BE2C (cell line): ENCODE data around the gene ATP6V1A.

ENCODE experiments used
- DNase-seq: peaks from one replicate; pipeline ENCODE4 v3.0.0-alpha.2; 2020
- H3K27me3 ChIP-seq: fragments of 250-450 bp; sonication (Bioruptor Pico); 2 replicates; pipeline ENCODE4 v1.5.1; 2020; ENCODE audit warnings: mild to moderate bottlenecking
- H3K36me3 ChIP-seq: fragments of 250-450 bp; sonication (Bioruptor Pico); 2 replicates; pipeline ENCODE4 v1.5.1; 2020; ENCODE audit warnings: mild to moderate bottlenecking
- H3K4me1 ChIP-seq: fragments of 250-450 bp; sonication (Bioruptor Pico); 2 replicates; pipeline ENCODE4 v1.5.1; 2020
- H3K4me3 ChIP-seq: 2 replicates; pipeline ENCODE4 v1.5.1; 2011; ENCODE audit warnings: low read depth, low read length
- H3K9me3 ChIP-seq: fragments of 250-450 bp; sonication (Bioruptor Pico); 2 replicates; pipeline ENCODE4 v1.5.1; 2020
- TF ChIP-seq, protein P1 (sequence below): IDR thresholded peaks from 2 replicates; pipeline ENCODE4 v1.5.1; 2012; ENCODE audit warnings: mild to moderate bottlenecking, low read depth, low read length

The ATP6V1A gene

GRCh38 chr3:113753376-113753985 lies 6.6 kb downstream of the ATP6V1A start:
- no peaks in the 10 kb centered on the region; the same call in 1 of the 2 replicates for H3K36me3 ChIP-seq
- H3K4me3 ChIP-seq, result no peak overlapping the region
- no peaks in the 10 kb centered on the region for H3K27me3 ChIP-seq
- no peak for DNase-seq
- H3K4me1 ChIP-seq, result no peaks in the 10 kb centered on the region
- no peaks in the 10 kb centered on the region; the same call in 1 of the 2 replicates for H3K9me3 ChIP-seq
- TF ChIP-seq, protein P1, sequence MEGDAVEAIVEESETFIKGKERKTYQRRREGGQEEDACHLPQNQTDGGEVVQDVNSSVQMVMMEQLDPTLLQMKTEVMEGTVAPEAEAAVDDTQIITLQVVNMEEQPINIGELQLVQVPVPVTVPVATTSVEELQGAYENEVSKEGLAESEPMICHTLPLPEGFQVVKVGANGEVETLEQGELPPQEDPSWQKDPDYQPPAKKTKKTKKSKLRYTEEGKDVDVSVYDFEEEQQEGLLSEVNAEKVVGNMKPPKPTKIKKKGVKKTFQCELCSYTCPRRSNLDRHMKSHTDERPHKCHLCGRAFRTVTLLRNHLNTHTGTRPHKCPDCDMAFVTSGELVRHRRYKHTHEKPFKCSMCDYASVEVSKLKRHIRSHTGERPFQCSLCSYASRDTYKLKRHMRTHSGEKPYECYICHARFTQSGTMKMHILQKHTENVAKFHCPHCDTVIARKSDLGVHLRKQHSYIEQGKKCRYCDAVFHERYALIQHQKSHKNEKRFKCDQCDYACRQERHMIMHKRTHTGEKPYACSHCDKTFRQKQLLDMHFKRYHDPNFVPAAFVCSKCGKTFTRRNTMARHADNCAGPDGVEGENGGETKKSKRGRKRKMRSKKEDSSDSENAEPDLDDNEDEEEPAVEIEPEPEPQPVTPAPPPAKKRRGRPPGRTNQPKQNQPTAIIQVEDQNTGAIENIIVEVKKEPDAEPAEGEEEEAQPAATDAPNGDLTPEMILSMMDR, result no peak

GRCh38 chr3:113754494-113755159 lies 7.8 kb downstream of the ATP6V1A start:
- no peaks in the 10 kb centered on the region for H3K27me3 ChIP-seq
- TF ChIP-seq, protein P1, result no peak
- no peaks in the 10 kb centered on the region; the same call in 1 of the 2 replicates for H3K9me3 ChIP-seq
- H3K4me3 ChIP-seq, result no peak overlapping the region
- no peaks in the 10 kb centered on the region for H3K4me1 ChIP-seq
- DNase-seq, result no peak
- H3K36me3 ChIP-seq, result no peaks in the 10 kb centered on the region; the same call in 1 of the 2 replicates

DNA sequence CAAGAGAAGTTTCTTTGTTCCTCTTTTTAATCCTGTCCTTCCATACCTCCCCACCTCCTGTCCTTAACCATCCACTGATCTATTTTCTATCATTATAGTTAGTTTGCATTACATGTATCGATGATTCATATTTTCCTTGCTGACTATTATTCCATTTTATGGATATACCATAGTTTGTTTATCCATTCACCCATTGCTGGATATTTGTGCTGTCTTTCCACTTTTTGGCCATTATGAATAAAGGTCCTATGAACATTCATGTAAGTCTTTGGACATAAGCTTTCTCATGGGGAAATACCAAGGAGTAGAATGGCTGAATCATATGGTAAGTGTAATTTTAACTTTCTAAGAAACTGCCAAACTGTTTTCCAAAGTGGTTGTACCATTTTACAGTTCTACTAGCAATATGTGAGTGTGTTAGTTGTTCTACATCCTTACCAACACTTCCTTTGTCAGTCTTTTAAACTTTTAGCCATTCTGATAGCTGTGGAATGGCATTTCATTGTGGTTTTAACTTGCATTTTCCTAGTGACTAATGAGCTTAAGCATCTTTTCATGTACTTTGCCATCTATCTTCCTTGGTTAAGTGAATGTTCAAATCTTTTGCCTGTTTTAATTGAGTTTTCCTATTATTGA lies 11.7 kb downstream of the ATP6V1A start:
- H3K9me3 ChIP-seq, result no peaks in the 10 kb centered on the region; the same call in 1 of the 2 replicates
- no peaks in the 10 kb centered on the region for H3K27me3 ChIP-seq
- TF ChIP-seq, protein P1, result no peak
- no peak for DNase-seq
- no peaks in the 10 kb centered on the region for H3K4me1 ChIP-seq
- H3K4me3 ChIP-seq, result no peak overlapping the region
- H3K36me3 ChIP-seq, result no peaks in the 10 kb centered on the region; the same call in 1 of the 2 replicates

DNA sequence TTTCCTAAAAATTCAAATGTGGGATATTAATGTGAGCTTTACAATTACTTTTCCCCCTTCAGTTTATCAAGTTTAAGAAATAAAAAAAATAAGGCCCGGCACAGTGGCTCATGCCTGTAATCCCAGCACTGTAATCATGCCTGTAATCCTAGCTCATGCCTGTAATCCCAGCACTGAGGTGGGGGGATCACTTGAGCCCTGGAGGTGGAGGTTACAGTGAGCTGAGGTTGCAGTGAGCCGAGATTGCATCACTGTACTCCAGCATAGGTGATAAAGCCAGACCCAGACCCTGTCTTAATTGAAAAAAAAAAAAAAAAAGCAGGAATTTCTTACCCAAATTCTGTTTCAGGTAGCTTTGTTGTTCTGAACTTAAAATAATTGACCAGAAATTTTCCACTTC lies 17.9 kb downstream of the ATP6V1A start:
- TF ChIP-seq, protein P1, result no peak
- Histone ChIP-seq H3K9me3 (no peaks in the 10 kb centered on the region), H3K36me3 (no peaks in the 10 kb centered on the region)

GRCh38 chr3:113769551-113769950 lies 22.7 kb downstream of the ATP6V1A start:
- Histone ChIP-seq H3K4me1 (no peaks in the 10 kb centered on the region), H3K9me3 (no peaks in the 10 kb centered on the region), H3K36me3 (no peaks in the 10 kb centered on the region), H3K4me3 (no peak overlapping the region), H3K27me3 (no peaks in the 10 kb centered on the region)
- TF ChIP-seq, protein P1, result no peak
- no peak for DNase-seq

More for the DNA sequence above, 17.9 kb downstream of the ATP6V1A start:
- H3K27me3 ChIP-seq, result no peaks in the 10 kb centered on the region
- no peaks in the 10 kb centered on the region for H3K4me1 ChIP-seq
- no peak for DNase-seq
- H3K4me3 ChIP-seq, result no peak overlapping the region

DNA sequence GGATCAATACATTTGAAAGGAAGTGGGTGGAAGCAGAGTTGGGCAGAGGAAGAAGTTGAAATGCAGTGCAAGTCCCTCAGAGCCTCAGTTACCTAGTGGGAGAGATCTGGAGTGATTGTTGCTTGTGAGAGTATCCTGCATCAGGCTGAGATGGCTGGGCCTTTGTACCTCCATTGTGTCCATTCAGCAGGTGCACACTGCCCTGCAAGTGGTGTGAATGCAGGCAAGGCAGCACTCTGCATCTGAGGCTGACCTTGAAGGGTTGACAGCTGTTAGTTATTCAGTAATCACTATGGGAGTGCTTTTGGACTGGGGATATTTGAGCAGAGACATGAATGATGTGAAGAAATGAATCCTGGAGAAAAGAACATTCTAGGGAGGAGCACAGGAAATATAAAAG lies 25.2 kb downstream of the ATP6V1A start:
- Histone ChIP-seq H3K4me3 (no peak overlapping the region), H3K9me3 (no peaks in the 10 kb centered on the region), H3K4me1 (no peaks in the 10 kb centered on the region), H3K27me3 (no peaks in the 10 kb centered on the region), H3K36me3 (no peaks in the 10 kb centered on the region)
- TF ChIP-seq, protein P1, result no peak
- DNase-seq, result no peak
